ENCODE measurements around the gene IKBKG.

- no peak for TF ChIP-seq EZH2 (IDR thresholded peaks at IDR 0.05; ENCODE audit: low read length, unreplicated experiment)
- no peak for TF ChIP-seq CTCF (conservative IDR thresholded peaks at IDR 0.05; ENCODE audit: low read depth, low read length)
These were observed 35.7 kb upstream of the IKBKG start for GRCh38 chrX:154511761-154512160.

Measured in PC-3 (cell line).